Measurements from ENCODE around the gene CLEC6A.

DNA sequence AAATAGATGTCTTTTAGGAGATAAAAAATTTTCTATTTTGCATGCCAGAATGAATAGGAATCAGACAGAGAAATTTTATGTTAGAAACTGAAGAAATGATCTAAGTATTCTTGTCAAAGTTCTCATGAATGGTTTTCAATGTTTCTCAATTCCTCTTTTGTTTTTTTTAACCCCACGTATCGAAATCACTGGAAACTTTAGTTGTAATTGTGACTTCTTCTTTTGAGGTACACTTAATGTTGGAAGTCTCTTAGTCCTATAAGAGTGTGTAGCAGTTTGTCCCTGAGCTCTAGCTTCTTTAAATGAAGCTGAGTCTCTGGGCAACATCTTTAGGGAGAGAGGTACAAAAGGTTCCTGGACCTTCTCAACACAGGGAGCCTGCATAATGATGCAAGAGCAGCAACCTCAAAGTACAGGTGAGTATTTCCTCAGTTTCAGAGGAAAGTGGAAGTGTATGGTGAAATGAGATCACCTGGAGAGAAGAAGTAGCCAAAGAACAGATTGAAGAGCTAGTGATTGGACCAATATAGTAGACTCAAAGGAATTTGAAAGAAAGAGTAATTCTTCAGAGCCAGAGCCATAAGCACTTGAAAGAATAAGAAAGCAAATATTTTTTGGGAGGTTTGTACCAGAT lies at the start of gene CLEC6A:
- TF ChIP-seq CTCF (conservative IDR thresholded peaks at IDR 0.05) (no peak), EZH2 (IDR thresholded peaks at IDR 0.05; ENCODE audit: low read depth) (no peak)

All from PC-9 (cell line).